Tibial nerve (tissue), 4 donors: ENCODE results near the gene XPC. TPM values are rescaled to one million over a fixed set of nuclear protein-coding genes. Genes with fewer than 3 reads are reported as not detected.

Experiments
- DNase-seq, 2 donors: peaks; one replicate each; pipeline ENCODE4 v3.0.0-alpha.2; 2019; ENCODE audit warnings: low spot score in 2 of 2
- H3K27ac ChIP-seq, 4 donors: fragments of 200-600 bp; sonication (generic) in 3 of 4; one replicate each; pipeline ENCODE4 v1.5.1; 2017 to 2019; ENCODE audit warnings: mild to moderate bottlenecking in 1 of 4
- H3K27me3 ChIP-seq, 2 donors: fragments of 200-600 bp; sonication (generic) in 1 of 2; one replicate each; pipeline versions ENCODE4 v1.5.1 to v1.6.0; 2017 to 2019
- H3K36me3 ChIP-seq, 3 donors: fragments of 200-600 bp; sonication (generic); one replicate each; pipeline ENCODE4 v1.5.1; 2018 to 2019
- H3K4me1 ChIP-seq, 4 donors: fragments of 200-600 bp; sonication (generic) in 3 of 4; one replicate each; pipeline ENCODE4 v1.5.1; 2017 to 2019
- H3K4me3 ChIP-seq, 4 donors: fragments of 200-600 bp; sonication (generic) in 3 of 4; one replicate each; pipeline ENCODE4 v1.5.1; 2017 to 2019; ENCODE audit warnings: mild to moderate bottlenecking in 1 of 4, moderate library complexity in 1 of 4
- H3K9me3 ChIP-seq, 4 donors: fragments of 200-600 bp; sonication (generic) in 3 of 4; one replicate each; pipeline ENCODE4 v1.5.1; 2017 to 2019
- CTCF ChIP-seq, 5 experiments: fragments of 200-600 bp in 3 of 5; fragments of 450-650 bp in 2 of 5; sonication (generic) in 3 of 5; IDR thresholded peaks; one replicate each; pipeline ENCODE4 v1.5.1; 2016 to 2019; ENCODE audit warnings: antibody characterized with exemption in 5 of 5, mild to moderate bottlenecking in 3 of 5, moderate library complexity in 2 of 5
- EP300 ChIP-seq, 2 donors: sonication (generic); formaldehyde crosslinking; IDR thresholded peaks; one replicate each; pipeline ENCODE4 v1.6.1; 2017; ENCODE audit warnings: antibody characterized with exemption in 2 of 2, mild to moderate bottlenecking in 1 of 2
- POLR2A ChIP-seq, 2 donors: fragments of 450-650 bp; IDR thresholded peaks; one replicate each; pipeline ENCODE4 v1.6.1; 2017; ENCODE audit warnings: antibody characterized with exemption in 2 of 2, mild to moderate bottlenecking in 2 of 2, moderate library complexity in 2 of 2
- WGBS, 2 donors: methylation state at CpG; one replicate each; pipeline ENCODE4 v1.1.5; 2018; 5-methylcytosine and 5-hydroxymethylcytosine counted together
- total RNA-seq, 4 donors: library from RNA; depleted of rRNA; stranded (reverse); fragments of >200 nt; gene quantifications; one replicate each; pipeline ENCODE4 v1.1.0, GENCODE V29; 2016

XPC gene
- total RNA-seq, 4 donors from 2014 or later = 47.7 to 77.1 (median 61.3) TPM

- 22 to 38% methylated on average over 2 to 3 of the region's 3 CpGs for WGBS, 2 donors
- no peak overlapping the region for H3K4me3 ChIP-seq
- peaks cover 7 to 98% (median 31%) of the 10 kb centered on the region in 3 donors for H3K36me3 ChIP-seq
- H3K27me3 ChIP-seq = no peaks in the 10 kb centered on the region
- no peak for DNase-seq
- H3K4me1 ChIP-seq = peaks cover 0 to 31% (median under 1%) of the 10 kb centered on the region in 4 donors
- no peaks in the 10 kb centered on the region for H3K9me3 ChIP-seq
- H3K27ac ChIP-seq = peak overlapping the region in 3 of 4 donors; percentile 1 to 33 (median 6)
- no peak for TF ChIP-seq CTCF (IDR thresholded peaks at IDR 0.05)
- TF ChIP-seq EP300 (IDR thresholded peaks at IDR 0.05) = no peak
- TF ChIP-seq POLR2A (IDR thresholded peaks at IDR 0.05) = no peak
Observed at GRCh38 chr3:14137445-14137844, 41.0 kb downstream of the XPC start.

GRCh38 chr3:14137004-14137403, 41.4 kb downstream of the XPC start:
- WGBS, 2 donors = 67 to 71% methylated on average over 1 to 2 of the region's 3 CpGs
- Histone ChIP-seq H3K27me3 (no peaks in the 10 kb centered on the region), H3K27ac (peak overlapping the region in 3 of 4 donors; percentile 1 to 33 (median 6)), H3K9me3 (no peaks in the 10 kb centered on the region), H3K4me1 (peaks cover 0 to 26% (median 0%) of the 10 kb centered on the region in 4 donors), H3K4me3 (no peak overlapping the region), H3K36me3 (peaks cover 7 to 100% (median 35%) of the 10 kb centered on the region in 3 donors)
- no peak for TF ChIP-seq CTCF (IDR thresholded peaks at IDR 0.05)
- TF ChIP-seq EP300 (IDR thresholded peaks at IDR 0.05) = no peak
- TF ChIP-seq POLR2A (IDR thresholded peaks at IDR 0.05) = no peak
- no peak for DNase-seq

GRCh38 chr3:14135581-14135980, 42.8 kb downstream of the XPC start:
- Histone ChIP-seq H3K9me3 (no peaks in the 10 kb centered on the region), H3K36me3 (peaks cover 7 to 100% (median 36%) of the 10 kb centered on the region in 3 donors), H3K4me3 (no peak overlapping the region), H3K27ac (no peak overlapping the region), H3K27me3 (no peaks in the 10 kb centered on the region), H3K4me1 (peaks cover 0 to 18% (median 0%) of the 10 kb centered on the region in 4 donors)
- DNase-seq = no peak
- TF ChIP-seq EP300 (IDR thresholded peaks at IDR 0.05) = no peak
- no peak for TF ChIP-seq CTCF (IDR thresholded peaks at IDR 0.05)
- TF ChIP-seq POLR2A (IDR thresholded peaks at IDR 0.05) = no peak
- WGBS, 2 donors = 82 to 91% methylated on average over 11 of the region's 11 CpGs

GRCh38 chr3:14134291-14134690, 44.1 kb downstream of the XPC start:
- Histone ChIP-seq H3K9me3 (no peaks in the 10 kb centered on the region), H3K27me3 (no peaks in the 10 kb centered on the region), H3K4me1 (peaks cover 0 to 16% (median 0%) of the 10 kb centered on the region in 4 donors), H3K36me3 (peaks cover 7 to 100% (median 36%) of the 10 kb centered on the region in 3 donors), H3K27ac (no peak overlapping the region), H3K4me3 (no peak overlapping the region)
- no peak for TF ChIP-seq CTCF (IDR thresholded peaks at IDR 0.05)
- TF ChIP-seq POLR2A (IDR thresholded peaks at IDR 0.05) = no peak
- TF ChIP-seq EP300 (IDR thresholded peaks at IDR 0.05) = no peak
- DNase-seq = no peak
- 80 to 93% methylated on average over 5 to 6 of the region's 6 CpGs for WGBS, 2 donors

GRCh38 chr3:14133876-14134275, 44.5 kb downstream of the XPC start:
- Histone ChIP-seq H3K36me3 (peaks cover 7 to 98% (median 36%) of the 10 kb centered on the region in 3 donors), H3K4me1 (peaks cover 0 to 16% (median 0%) of the 10 kb centered on the region in 4 donors), H3K27ac (no peak overlapping the region), H3K27me3 (no peaks in the 10 kb centered on the region), H3K9me3 (no peaks in the 10 kb centered on the region), H3K4me3 (no peak overlapping the region)
- WGBS, 2 donors = 97% methylated on average over 5 of the region's 5 CpGs
- DNase-seq = no peak
- TF ChIP-seq CTCF (IDR thresholded peaks at IDR 0.05) (no peak), EP300 (IDR thresholded peaks at IDR 0.05) (no peak), POLR2A (IDR thresholded peaks at IDR 0.05) (no peak)
